HEK293 (cell line): Measurements from ENCODE around the gene SOX9.

Source experiments
- CTCF ChIA-PET: fragments of 350-600 bp; formaldehyde crosslinking; extraction: SDS; loops from one replicate; lab custom pipeline; 2021; ENCODE audit warnings: antibody characterized with exemption; lab: Yijun Ruan, JAX
- POLR2A ChIA-PET: fragments of 300-600 bp; formaldehyde crosslinking; extraction: SDS; loops from one replicate; lab custom pipeline; 2020; ENCODE audit warnings: antibody characterized with exemption, inconsistent platforms; lab: Yijun Ruan, JAX
- H3K27ac ChIP-seq: fragments of 200-500 bp; sonication (Bioruptor generic); 2 replicates; pipeline ENCODE4 v1.5.1; 2014; ENCODE audit warnings: low read depth, low read length, control low read depth, inconsistent platforms; ENCODE audit errors: extremely low read depth
- H3K36me3 ChIP-seq, 2 experiments: fragments of 200-500 bp in 1 of 2; sonication (Bioruptor generic) in 1 of 2; 1 replicate in 1 of 2; 2 replicates in 1 of 2; pipeline ENCODE4 v1.5.1; 2014 to 2017; ENCODE audit warnings: inconsistent platforms in 2 of 2, low read length in 2 of 2; ENCODE audit not compliant: control insufficient read depth in 2 of 2, insufficient read depth in 1 of 2
- H3K4me1 ChIP-seq: fragments of 200-500 bp; sonication (Bioruptor generic); 2 replicates; pipeline ENCODE4 v1.5.1; 2014; ENCODE audit warnings: mild to moderate bottlenecking, low read length, inconsistent platforms; ENCODE audit not compliant: control insufficient read depth, insufficient read depth
- H3K4me3 ChIP-seq: 2 replicates; pipeline ENCODE4 v1.5.1; 2011; ENCODE audit warnings: low read depth, mild to moderate bottlenecking, control low read depth, low read length, moderate library complexity
- H3K9me3 ChIP-seq: fragments of 200-500 bp; sonication (Bioruptor generic); 2 replicates; pipeline ENCODE4 v1.5.1; 2014; ENCODE audit warnings: low read depth, low read length, inconsistent platforms; ENCODE audit not compliant: control insufficient read depth, insufficient read depth
- SP2 ChIP-seq: fragments of 450-650 bp; formaldehyde crosslinking; IDR thresholded peaks from 2 replicates; pipeline ENCODE4 v1.5.1; 2016; ENCODE audit warnings: missing biosample characterization, missing genetic modification characterization
- SP3 ChIP-seq: fragments of 450-650 bp; formaldehyde crosslinking; IDR thresholded peaks from 2 replicates; pipeline ENCODE4 v1.5.1; 2016; ENCODE audit warnings: missing biosample characterization, missing genetic modification characterization
- WT1 ChIP-seq: fragments of 450-650 bp; formaldehyde crosslinking; IDR thresholded peaks from 2 replicates; pipeline ENCODE4 v1.5.1; 2016; ENCODE audit warnings: missing biosample characterization, missing genetic modification characterization
- ZFP69B ChIP-seq: fragments of 450-650 bp; formaldehyde crosslinking; IDR thresholded peaks from 2 replicates; pipeline ENCODE4 v1.5.1; 2016; ENCODE audit warnings: missing biosample characterization, missing genetic modification characterization
- ZNF292 ChIP-seq: fragments of 450-650 bp; formaldehyde crosslinking; IDR thresholded peaks from 2 replicates; pipeline ENCODE4 v1.5.1; 2016; ENCODE audit warnings: low read depth, missing biosample characterization, missing genetic modification characterization, borderline replicate concordance
- ZNF335 ChIP-seq: fragments of 450-650 bp; formaldehyde crosslinking; conservative IDR thresholded peaks from 2 replicates; pipeline ENCODE4 v1.5.1; 2016; ENCODE audit warnings: missing biosample characterization, missing genetic modification characterization
- ZNF37A ChIP-seq: fragments of 450-650 bp; IDR thresholded peaks from 2 replicates; pipeline ENCODE4 v1.5.1; 2018; ENCODE audit warnings: missing biosample characterization, missing genetic modification characterization
- ZNF391 ChIP-seq: fragments of 450-650 bp; formaldehyde crosslinking; IDR thresholded peaks from 2 replicates; pipeline ENCODE4 v1.5.1; 2016; ENCODE audit warnings: low read depth, missing biosample characterization, missing genetic modification characterization, borderline replicate concordance
- ZNF394 ChIP-seq: fragments of 450-650 bp; formaldehyde crosslinking; IDR thresholded peaks from 2 replicates; pipeline ENCODE4 v1.5.1; 2016; ENCODE audit warnings: missing biosample characterization, missing genetic modification characterization, mild to moderate bottlenecking, moderate library complexity, borderline replicate concordance
- ZNF416 ChIP-seq: fragments of 450-650 bp; formaldehyde crosslinking; IDR thresholded peaks from 2 replicates; pipeline ENCODE4 v1.5.1; 2016; ENCODE audit warnings: missing biosample characterization, missing genetic modification characterization
- ZNF707 ChIP-seq: fragments of 450-650 bp; formaldehyde crosslinking; IDR thresholded peaks from 2 replicates; pipeline ENCODE4 v1.5.1; 2016; ENCODE audit warnings: missing biosample characterization, missing genetic modification characterization
- ZNF791 ChIP-seq: fragments of 450-650 bp; formaldehyde crosslinking; IDR thresholded peaks from 2 replicates; pipeline ENCODE4 v1.5.1; 2016; ENCODE audit warnings: missing biosample characterization, missing genetic modification characterization
- ZNF792 ChIP-seq: fragments of 450-650 bp; formaldehyde crosslinking; IDR thresholded peaks from 2 replicates; pipeline ENCODE4 v1.5.1; 2016; ENCODE audit warnings: missing biosample characterization, missing genetic modification characterization
- ZSCAN16 ChIP-seq: fragments of 450-650 bp; formaldehyde crosslinking; IDR thresholded peaks from 2 replicates; pipeline ENCODE4 v1.5.1; 2016; ENCODE audit warnings: missing biosample characterization, missing genetic modification characterization
- TF ChIP-seq, protein P1 (sequence below): sonication (generic); formaldehyde crosslinking; IDR thresholded peaks from 2 replicates; pipeline ENCODE4 v1.8.1; 2022; ENCODE audit warnings: mild to moderate bottlenecking, moderate library complexity, missing genetic modification reagents
- TF ChIP-seq, protein P2 (sequence below): fragments of 450-650 bp; formaldehyde crosslinking; IDR thresholded peaks from 2 replicates; pipeline ENCODE4 v1.5.1; 2016; ENCODE audit warnings: missing biosample characterization, missing genetic modification characterization
- TF ChIP-seq, protein P3 (sequence below): fragments of 450-650 bp; formaldehyde crosslinking; IDR thresholded peaks from 2 replicates; pipeline ENCODE4; 2016; ENCODE audit warnings: missing biosample characterization, missing genetic modification characterization
- TF ChIP-seq, protein P4 (sequence below): fragments of 450-650 bp; formaldehyde crosslinking; IDR thresholded peaks from 2 replicates; pipeline ENCODE4 v1.5.1; 2016; ENCODE audit warnings: missing biosample characterization, missing genetic modification characterization, low read depth
- TF ChIP-seq, protein P5 (sequence below): fragments of 450-650 bp; formaldehyde crosslinking; IDR thresholded peaks from 2 replicates; pipeline ENCODE4 v1.5.1; 2016; ENCODE audit warnings: missing biosample characterization, missing genetic modification characterization

Gene SOX9

DNA sequence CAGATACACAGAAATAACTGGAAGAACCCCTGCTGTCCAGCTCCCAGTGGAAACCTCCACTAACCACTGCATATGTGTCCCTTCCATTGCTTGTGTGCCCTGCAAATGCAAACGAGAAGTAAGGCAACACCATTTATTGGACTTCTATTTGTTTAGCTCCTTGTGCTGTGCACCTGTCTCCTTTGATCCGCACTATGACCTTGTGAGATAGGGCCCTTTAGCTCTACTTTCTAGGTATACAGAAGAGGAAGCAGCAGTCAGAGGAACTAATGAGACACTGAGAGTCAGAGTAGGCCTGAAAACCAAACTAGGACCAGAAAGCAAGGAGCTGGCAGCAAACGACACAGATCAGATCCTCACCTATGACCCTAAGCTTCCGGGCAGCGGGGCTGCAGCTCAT is 22.4 kb downstream of the SOX9 start:
- no peaks in the 10 kb centered on the region for H3K36me3 ChIP-seq
- H3K4me3 ChIP-seq = no peak overlapping the region
- H3K27ac ChIP-seq = no peak overlapping the region
- H3K9me3 ChIP-seq = no peaks in the 10 kb centered on the region
- ChIA-PET POLR2A (interaction anchor here (1.8 kb wide), 1 partner anchor 23 kb away, joined by 7 read pairs; the partner anchor contains the start of gene SOX9), CTCF (interaction anchor here (1.1 kb wide), 1 partner anchor 396 kb away, joined by 3 read pairs; no protein-coding TSS in a partner anchor)
- TF ChIP-seq, protein P1, sequence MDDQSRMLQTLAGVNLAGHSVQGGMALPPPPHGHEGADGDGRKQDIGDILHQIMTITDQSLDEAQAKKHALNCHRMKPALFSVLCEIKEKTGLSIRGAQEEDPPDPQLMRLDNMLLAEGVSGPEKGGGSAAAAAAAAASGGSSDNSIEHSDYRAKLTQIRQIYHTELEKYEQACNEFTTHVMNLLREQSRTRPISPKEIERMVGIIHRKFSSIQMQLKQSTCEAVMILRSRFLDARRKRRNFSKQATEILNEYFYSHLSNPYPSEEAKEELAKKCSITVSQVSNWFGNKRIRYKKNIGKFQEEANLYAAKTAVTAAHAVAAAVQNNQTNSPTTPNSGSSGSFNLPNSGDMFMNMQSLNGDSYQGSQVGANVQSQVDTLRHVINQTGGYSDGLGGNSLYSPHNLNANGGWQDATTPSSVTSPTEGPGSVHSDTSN (CRISPR knock-in tag) = no peak
- TF ChIP-seq, protein P2, sequence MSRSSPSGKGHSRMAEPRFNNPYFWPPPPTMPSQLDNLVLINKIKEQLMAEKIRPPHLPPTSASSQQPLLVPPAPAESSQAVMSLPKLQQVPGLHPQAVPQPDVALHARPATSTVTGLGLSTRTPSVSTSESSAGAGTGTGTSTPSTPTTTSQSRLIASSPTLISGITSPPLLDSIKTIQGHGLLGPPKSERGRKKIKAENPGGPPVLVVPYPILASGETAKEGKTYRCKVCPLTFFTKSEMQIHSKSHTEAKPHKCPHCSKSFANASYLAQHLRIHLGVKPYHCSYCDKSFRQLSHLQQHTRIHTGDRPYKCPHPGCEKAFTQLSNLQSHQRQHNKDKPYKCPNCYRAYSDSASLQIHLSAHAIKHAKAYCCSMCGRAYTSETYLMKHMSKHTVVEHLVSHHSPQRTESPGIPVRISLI (tag by site-specific recombination) = no peak
- H3K4me1 ChIP-seq = no peaks in the 10 kb centered on the region

DNA sequence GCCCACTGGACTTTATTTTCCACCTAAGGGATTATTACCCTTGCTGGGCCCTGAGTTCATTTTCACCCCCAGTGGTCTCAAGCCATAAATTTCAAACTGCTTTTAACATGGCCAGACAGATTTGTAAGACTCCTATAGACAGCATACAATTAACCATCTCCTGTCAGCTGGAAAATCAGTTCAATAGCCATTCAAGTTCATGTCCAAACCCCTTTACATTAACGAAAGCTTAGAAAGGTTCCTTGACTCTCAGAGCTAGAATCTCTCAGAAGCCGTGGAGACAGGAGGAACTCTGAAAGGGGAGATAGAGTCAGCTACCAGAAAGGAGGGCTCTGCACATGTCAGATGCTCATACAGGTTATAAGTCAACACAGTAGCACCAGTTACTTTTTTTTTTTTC is 23.3 kb downstream of the SOX9 start:
- H3K4me1 ChIP-seq = no peaks in the 10 kb centered on the region
- no peaks in the 10 kb centered on the region for H3K36me3 ChIP-seq
- TF ChIP-seq ZNF707 (no peak), ZNF335 (tag by site-specific recombination) (no peak), WT1 (tag by site-specific recombination) (no peak), ZNF37A (tag by site-specific recombination) (no peak), ZNF394 (tag by site-specific recombination) (no peak), SP2 (no peak), ZNF416 (tag by site-specific recombination) (no peak), ZNF391 (tag by site-specific recombination) (no peak), ZNF292 (tag by site-specific recombination) (no peak), ZNF792 (tag by site-specific recombination) (no peak), SP3 (tag by site-specific recombination) (no peak), ZSCAN16 (tag by site-specific recombination) (no peak), ZFP69B (tag by site-specific recombination) (no peak), ZNF791 (no peak)
- TF ChIP-seq, protein P3, sequence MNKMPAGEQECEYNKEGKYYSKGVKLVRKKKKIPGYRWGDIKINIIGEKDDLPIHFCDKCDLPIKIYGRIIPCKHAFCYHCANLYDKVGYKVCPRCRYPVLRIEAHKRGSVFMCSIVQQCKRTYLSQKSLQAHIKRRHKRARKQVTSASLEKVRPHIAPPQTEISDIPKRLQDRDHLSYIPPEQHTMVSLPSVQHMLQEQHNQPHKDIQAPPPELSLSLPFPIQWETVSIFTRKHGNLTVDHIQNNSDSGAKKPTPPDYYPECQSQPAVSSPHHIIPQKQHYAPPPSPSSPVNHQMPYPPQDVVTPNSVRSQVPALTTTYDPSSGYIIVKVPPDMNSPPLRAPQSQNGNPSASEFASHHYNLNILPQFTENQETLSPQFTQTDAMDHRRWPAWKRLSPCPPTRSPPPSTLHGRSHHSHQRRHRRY (tag by site-specific recombination) = no peak
- TF ChIP-seq, protein P4, sequence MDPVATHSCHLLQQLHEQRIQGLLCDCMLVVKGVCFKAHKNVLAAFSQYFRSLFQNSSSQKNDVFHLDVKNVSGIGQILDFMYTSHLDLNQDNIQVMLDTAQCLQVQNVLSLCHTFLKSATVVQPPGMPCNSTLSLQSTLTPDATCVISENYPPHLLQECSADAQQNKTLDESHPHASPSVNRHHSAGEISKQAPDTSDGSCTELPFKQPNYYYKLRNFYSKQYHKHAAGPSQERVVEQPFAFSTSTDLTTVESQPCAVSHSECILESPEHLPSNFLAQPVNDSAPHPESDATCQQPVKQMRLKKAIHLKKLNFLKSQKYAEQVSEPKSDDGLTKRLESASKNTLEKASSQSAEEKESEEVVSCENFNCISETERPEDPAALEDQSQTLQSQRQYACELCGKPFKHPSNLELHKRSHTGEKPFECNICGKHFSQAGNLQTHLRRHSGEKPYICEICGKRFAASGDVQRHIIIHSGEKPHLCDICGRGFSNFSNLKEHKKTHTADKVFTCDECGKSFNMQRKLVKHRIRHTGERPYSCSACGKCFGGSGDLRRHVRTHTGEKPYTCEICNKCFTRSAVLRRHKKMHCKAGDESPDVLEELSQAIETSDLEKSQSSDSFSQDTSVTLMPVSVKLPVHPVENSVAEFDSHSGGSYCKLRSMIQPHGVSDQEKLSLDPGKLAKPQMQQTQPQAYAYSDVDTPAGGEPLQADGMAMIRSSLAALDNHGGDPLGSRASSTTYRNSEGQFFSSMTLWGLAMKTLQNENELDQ (tag by site-specific recombination) = no peak
- TF ChIP-seq, protein P5, sequence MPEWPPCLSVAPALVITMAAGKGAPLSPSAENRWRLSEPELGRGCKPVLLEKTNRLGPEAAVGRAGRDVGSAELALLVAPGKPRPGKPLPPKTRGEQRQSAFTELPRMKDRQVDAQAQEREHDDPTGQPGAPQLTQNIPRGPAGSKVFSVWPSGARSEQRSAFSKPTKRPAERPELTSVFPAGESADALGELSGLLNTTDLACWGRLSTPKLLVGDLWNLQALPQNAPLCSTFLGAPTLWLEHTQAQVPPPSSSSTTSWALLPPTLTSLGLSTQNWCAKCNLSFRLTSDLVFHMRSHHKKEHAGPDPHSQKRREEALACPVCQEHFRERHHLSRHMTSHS = no peak
- H3K9me3 ChIP-seq = no peaks in the 10 kb centered on the region
- no peak overlapping the region for H3K4me3 ChIP-seq
- ChIA-PET POLR2A (interaction anchor here (0.6 kb wide), 1 partner anchor 23 kb away, joined by 5 read pairs; the partner anchor contains the start of gene SOX9), CTCF (no interaction called here)
- no peak overlapping the region for H3K27ac ChIP-seq
